Amniotic stem cell (primary cell): ENCODE results near the gene MAN2B1.
"Not testable (repeated sequence)": the region's sequence is repeated elsewhere in the genome, so short reads cannot be mapped to it uniquely, and the experiment has no call there.

Experiments
- DNase-seq: peaks from one replicate; lab custom pipeline; 2025; lab: John Stamatoyannopoulos, UW

The MAN2B1 gene

DNA sequence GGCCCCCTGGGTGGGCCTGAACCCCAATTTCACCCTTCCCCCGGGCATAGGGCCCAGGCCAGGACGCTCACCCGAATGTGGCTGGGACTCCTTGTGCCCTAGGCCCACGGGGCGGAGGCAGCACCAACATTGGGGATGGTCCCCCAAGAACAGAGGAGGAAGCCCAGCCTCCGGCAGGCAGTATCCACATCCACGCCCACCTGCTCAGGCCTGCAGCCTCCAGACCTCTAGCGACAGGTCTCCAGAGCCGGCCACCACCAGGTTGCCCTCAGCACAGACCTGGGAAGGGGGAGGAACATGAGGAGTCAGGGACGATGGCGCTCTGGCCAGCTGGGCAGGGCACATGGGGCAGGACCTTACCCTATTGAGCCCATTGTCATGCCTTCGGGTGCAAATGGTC, 22.5 kb upstream of the MAN2B1 start:
- no peak for DNase-seq

DNA sequence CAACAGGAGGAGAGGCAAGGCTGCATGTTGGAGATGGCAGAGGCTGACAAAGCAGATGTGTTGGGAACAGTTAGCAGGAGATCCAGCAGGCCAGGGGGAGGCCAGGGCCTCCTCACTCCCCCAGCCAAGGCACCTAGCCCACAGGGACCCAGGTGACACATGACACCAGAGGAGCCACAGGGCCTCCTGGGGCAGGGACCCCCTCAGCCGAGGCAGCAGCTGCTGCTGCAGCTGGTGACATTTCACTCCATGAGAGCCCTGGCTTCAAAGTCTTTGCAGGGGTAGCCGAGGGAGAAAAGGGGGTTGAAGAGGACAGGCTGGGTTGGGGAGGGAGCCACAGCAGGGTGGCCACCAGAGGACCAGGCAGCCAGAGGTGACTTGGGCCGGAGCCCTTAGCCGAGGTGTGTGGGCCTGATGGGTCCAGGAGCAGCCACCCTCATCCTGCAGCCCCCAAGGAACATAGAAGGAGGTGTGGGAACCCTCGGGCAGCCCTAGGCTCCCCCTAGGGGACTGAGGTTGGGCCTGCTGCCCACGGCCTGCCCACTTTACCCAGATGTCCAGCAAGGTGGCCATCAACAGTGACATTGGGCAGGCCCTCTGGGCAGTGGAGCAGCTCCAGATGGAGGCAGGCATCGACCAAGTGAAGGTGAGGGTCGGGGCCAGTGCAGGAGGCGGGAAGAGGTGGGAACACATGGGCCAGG, 21.1 kb upstream of the MAN2B1 start, which contains the start of gene GNG14:
Gene GNG14, plus strand, starts transcription at position 503 of the 701 bp plus-strand sequence. Its CDS starts 51 bp downstream, at position 554.
- DNase-seq, result no peak

DNA sequence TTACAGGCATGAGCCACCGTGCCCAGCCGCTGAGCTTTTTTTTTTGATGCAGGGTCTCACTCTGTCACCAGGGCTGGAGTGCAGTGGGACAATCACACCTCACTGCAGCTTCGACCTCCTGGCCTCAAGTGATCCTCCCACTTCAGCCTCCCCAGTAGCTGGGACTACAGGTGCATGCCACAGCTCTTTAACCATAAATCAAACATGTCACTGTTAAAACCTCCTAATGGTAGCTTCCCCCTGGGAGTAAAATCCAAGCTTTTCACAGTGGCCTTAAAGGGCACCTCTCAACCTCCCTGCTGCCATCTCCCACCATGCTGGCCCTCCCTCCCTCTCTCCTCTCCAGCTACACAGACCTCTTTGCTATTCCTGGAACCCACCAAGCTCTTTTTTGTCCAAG, 19.3 kb upstream of the MAN2B1 start:
- DNase-seq, result no peak

DNA sequence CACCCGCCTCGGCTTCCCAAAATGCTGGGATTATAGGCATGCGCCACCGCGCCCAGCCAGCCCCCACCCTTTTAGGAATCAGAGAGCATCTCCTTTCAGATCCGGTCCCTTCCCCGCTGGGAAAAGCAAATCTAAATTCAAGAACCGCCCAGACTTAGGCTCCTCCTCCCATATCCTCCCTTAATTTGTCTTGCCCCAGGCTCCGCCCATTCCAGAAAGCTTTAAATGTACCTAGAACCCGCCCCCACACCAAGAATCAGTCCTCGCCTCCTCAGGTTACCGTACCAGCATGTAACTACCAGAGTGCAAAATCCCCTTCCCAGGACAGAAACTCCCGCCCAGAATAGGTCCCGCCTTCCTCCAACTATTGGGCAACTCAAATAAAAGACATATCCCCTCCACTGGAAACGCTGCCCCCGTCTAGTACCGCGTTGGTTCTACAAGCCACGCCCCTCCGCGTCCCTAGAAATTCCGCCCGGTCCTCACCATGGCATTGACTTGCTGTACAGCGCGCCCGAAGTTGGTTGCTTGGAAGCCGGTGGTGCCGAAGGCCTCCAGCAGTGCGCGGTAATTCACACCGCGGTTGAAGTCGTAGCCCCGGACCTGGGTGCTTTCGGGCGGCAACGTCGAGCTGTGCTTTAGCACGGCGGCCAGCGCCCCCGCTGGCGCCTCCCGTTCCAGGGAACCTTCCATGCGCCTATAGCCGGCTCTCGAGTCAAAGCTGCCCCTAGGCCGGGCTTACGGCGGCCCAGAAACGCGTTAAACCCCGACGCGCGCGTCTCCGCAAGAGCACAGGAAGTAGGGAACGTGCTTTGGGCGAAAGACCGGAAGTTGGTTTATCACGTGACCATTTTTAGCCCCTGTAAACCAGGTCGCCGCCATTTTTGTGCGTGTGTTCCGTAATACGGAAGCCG, 14.8 kb upstream of the MAN2B1 start, which contains the start of gene DHPS:
Gene DHPS, minus strand, starts transcription at position 807 of the 914 bp plus-strand sequence. Its CDS starts 114 bp downstream, at position 693.
- peak; percentile 98 for DNase-seq

DNA sequence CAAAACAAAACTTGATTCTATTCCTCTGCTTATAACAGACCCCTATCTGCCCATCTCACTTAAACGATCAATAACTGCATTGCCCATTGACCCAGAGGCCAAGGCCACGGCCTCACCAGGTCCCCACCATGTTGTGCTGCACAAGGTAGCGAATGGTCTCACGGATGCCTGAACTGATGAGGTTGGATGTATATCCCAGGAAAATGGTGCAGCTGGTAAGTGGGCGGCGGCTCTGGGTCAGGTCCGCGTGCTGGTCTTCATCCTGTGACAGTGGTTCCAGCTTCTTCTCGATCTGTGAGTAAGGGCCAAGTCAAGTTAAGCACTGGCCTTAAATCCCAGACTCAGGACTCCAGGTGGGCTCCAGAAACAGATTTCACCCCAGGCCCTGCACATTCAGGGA, 13.5 kb upstream of the MAN2B1 start:
- DNase-seq, result no peak

DNA sequence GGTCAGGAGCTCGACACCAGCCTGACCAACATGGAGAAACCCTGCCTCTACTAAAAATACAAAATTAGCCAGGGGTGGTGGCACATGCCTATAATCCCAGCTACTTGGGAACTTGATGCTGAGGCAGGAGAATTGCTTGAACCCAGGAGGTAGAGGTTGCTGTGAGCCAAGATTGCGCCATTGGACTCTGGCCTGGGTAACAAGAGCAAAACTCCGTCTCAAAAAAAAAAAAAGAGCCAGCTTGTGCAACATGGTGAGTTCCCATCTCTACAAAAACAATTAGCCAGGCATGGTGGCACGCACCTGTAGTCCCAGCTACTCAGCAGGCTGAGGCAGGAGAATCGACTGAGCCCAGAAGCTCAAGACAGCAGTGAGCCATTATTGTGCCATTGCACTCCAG, 11.5 kb upstream of the MAN2B1 start:
- not testable (repeated sequence) for DNase-seq

DNA sequence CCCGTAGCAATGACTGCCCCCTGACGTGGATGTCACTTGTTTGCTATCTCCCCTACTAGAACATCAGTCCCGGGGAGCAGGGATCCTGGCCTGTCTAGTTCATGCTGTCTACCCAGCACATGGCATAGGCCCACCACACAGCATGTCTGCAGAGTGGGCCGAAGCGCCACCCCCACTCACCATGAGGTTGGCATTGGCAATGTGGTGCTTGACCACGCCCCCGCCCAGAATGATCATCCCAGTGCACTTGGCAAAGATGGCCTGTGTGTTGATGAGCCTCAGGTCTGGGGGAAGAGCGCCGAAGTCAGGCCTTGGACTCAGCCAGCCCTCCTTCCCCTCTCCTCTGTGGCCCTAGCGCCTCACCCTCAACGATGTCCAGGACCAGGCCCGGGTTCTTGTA, 10.4 kb upstream of the MAN2B1 start:
- no peak for DNase-seq

DNA sequence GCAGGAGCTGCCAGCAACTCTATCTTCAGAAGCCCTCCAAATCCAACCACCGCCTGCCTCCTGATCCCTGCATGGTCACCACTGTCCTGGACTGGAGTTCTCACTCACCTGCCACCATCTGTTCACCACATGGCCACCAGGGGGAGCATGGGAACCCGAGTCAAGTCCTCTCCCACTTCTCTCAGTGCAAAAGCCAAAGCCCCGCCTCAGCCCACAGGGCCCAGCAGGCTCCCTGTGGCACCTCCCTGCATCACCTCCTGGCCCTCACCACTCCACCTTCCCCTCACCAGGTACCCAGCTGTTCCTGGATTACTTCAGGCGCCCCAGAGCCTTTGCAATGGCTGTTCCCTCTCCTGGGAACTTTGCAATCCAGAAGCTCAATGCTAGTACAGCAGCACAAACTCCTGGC, 9.8 kb upstream of the MAN2B1 start:
- peak; percentile 51 for DNase-seq

DNA sequence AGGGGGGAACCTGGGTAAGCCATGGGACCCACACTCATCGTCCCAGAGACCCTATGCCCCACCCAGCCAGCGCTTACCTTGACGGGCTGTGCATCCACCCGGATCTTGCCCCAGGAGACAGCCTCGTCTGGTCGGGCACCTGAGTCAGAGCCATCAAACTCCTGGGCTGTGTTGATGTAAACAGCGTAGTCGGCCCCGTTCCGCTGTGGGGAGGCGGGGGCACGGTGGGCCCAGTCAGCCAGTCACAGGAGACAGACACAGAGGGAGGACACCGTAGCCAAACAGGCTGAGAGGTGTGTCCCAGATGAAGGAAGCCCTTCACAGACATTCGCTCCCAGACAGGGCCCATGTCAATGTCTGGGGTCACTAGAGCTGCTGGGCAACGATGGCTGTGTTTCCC, 9.4 kb upstream of the MAN2B1 start:
- DNase-seq, result no peak

DNA sequence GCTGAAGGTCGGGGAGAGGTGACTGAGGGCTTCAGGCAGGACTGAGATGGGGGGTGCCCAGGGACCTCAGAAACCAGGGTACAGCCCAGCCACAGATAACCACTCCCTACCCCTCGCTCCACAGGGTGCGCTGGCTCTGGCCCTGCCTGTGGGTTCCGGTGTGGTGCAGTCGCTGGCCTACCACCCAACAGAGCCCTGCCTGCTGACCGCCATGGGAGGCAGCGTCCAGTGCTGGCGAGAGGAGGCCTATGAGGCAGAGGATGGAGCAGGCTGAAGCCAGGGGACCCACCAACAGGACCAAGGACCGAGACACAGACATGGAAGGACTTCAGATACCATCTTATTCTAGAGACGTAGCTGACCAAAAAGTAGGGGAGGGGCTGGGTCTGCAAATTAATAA, 8.9 kb upstream of the MAN2B1 start:
- DNase-seq, result no peak

DNA sequence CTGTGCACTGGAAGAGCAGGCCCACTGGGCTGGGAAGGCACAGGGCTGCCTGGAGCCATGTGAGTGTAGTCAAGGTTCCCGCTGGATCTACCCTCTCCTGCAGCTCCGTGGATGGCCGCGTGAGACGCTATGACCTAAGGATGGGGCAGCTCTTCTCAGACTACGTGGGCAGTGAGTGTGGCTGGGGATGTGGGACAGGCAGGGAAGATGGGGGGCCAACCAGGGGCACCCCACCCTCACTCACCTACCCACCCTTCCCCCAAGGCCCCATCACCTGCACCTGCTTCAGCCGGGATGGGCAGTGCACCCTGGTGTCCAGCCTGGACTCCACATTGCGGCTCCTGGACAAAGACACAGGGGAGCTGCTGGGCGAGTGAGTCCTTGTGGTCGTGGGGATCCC, 6.2 kb upstream of the MAN2B1 start:
- no peak for DNase-seq

DNA sequence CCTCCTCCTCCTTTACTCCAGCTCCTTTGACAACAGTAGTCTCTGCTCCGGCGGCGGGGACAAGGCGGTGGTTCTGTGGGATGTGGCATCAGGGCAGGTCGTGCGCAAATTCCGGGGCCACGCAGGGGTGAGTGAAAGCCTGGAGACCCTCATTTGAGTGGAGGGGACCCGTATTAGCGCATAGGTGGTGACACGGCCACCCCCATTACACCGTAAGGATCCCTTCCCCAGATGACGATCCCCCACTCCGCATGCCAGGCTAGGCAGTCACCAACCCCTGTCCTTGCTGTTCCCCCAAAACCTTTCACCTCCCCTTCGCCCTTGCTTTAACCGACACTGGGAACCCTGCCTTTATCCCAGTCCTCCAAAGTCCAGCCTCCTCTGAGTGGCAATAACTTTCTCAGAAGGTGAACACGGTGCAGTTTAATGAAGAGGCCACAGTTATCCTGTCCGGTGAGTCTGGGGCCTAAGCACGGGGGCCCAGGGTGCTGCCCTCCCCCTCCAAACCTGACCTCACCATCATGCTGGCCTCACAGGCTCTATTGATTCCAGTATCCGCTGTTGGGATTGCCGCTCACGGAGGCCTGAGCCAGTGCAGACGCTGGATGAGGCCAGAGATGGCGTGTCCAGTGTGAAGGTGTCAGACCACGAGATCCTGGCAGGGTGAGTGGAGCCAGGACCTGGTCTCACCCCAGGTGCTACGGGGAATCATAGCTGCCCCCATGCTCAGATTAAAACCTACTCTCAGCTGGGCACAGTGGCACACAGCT, 3.8 kb upstream of the MAN2B1 start:
- DNase-seq, result no peak

DNA sequence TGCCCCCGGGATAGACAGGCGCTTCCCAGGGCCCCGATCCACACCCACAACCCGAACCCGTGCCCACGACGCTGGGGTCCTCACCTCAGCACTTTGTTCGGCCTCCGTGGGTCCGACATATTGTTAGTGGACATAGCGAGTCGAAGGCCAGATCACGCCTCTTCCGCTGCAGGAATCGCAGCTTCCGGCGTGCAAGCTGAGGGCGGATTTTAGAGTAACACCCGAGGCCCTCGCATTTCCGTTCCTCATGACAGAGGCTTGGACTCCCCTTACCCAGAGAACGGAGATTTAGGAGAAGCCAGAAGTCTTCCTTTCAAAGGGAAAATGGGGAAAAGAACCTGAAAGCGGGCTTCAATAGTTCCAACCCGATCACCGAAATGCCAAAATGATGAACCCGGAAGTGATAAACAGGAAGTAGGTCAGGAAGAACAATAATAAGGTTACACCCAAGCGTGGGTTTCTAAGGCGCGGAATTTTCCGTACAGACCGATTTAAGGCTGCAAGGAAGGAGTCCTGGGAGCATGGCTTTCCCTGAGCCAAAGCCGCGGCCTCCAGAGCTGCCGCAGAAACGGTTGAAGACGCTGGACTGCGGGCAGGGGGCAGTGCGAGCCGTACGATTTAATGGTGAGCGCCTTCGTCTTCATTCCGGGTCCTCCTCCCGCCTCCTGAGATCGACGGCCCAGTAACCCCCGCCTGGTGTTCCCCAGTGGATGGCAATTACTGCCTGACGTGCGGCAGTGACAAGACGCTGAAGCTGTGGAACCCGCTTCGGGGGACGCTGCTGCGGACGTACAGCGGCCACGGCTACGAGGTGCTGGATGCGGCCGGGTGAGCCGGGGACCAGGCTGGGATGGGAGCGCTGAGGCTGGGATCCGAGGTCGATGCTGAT, 3.0 kb upstream of the MAN2B1 start:
- peak; percentile 76 for DNase-seq

DNA sequence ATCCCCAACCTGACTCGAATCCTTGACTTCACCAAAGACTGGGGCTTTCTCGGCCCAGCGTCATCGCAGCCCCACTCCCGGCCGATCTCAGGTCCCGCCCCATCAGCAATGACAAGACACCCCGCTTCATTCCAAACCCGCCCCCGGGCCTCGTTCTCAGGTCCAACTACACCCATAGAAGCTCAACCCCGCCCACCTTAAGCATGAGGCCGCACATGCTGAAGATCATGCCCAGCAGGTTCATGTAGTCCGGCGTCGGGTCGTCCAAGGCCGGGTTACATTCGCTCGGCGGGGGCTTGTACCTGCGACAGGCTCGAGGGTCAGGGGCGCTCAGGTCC, 2.4 kb upstream of the MAN2B1 start:
- DNase-seq, result peak; percentile 40

DNA sequence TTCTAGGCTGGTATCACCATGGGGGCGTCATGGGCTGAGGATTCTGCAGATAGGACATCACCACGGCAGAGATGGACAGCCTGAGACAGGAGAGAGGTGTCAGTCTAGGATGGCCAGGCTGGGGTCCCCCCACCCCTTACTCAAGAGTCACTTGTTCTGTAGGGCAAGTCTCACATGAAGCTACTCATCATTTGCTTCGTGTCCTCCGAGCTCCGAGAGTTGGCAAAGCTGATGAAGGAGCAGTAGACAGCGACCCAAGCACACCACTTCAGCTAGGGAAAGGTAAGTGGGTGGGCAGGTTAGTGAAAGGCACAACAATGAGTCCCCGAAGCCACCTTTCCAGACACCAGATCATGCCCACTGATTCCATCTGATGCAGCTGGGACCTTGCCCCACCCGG, 1.8 kb upstream of the MAN2B1 start:
- no peak for DNase-seq

DNA sequence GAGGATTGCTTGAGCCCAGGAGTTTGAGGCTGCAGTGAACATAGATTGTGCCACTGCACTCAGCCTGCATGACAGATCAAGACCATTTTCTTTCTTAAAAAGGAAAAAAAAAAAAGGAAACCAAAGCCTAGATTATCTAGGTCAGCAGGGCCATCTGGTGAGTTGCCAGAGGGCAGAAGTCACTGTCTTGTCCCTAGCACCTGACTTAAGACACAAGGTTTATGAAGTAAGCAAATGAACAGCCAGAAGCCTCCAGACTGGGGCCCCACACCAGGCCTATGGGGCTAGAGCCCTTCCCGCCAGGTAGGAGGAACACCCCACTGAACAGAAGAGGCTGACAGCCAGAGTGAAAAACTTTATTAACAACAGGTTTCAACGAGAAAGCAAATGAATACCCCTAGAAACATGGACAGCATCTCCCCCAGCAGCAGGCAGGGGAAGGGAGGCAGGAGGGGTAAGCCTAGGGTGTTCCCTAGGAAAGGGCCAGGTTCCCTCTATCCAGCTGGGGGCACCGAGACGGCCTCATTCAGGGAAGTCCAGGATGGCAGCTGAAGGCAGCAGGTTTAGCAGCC, 1.3 kb upstream of the MAN2B1 start:
- no peak for DNase-seq

DNA sequence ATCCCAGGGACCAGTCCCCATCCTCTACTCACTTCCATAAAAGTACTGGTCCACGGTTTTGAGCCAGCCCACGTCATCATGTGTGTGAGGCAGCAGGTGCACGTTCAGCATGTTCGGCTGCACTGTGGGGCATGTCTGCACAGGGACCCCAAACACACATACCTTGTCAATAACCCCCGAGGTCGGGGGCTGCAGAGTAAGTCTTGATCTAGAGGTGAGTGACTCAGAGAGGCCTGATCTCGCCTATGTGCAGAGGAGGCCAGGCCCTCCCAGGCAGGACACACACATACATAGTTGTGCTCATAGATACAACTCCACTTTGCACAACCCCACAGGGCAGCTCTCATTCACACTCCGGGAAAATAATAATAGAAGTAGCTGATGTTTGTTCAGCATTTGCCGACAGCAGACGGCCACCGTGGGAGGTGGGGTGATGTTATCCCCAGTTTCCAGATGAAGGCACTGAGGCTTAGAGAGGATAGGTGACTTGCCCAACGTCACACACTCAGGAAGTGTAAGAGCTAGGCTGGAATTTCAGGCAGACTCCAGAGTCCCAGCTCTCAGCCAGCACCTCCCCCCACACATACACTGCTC, 774 bp downstream of the MAN2B1 start:
- no peak for DNase-seq

DNA sequence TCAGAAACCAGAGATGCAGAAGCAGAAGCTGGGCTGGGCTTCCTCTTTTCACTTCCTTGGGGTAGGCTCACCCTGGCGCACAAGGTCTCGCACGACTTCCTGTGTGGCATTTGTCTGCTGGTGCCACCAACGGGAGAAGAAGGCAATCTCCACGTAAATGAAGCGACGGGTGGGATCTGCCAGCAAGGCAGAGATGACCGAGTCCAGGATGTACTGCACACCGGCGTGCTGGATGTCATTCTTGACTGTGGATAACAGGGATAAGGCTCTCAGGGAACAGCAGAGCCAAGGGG, 1.3 kb downstream of the MAN2B1 start:
- DNase-seq, result no peak

DNA sequence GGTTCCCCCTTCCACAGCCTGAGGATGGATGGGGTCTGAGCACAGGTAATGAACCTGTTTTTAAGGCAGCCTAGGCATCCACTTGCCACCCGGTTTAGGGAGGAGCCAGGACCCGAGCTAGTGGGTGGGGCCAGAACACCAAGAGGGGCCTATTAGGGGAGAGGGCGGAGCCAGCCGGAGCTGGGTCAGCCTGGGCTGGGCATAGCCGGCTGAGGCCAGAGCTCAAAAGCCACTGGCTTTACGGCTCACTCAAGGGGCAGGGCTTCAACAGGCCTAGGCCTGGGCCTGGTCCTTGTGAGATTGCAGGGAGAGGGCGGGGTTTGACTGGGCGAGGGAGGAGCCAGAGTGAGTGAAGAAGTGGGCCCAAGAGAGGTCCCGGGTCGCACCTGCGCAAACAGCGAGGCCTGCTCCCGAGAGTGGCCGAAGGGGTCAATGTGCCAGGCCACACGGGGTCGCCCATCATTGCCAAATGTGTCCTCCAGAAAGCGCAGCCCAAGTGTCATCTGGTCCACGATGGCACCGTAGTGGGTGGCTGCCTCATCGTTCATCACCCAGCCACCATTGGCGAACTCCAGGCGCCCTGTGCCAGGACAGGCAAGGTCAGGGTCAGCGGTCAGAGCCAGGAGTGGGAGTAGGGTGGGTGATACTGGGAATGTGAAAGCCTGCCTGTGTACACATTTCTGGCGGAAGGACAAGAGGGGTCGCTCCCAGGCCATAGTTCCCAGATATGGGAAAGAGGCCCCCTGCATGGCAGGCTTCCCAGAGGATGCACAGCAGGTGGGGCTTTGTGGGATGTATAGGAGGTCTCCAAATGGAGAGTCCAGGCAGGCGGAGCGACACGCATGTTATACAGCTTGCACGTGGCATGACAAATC, 1.9 kb downstream of the MAN2B1 start:
- DNase-seq, result no peak

DNA sequence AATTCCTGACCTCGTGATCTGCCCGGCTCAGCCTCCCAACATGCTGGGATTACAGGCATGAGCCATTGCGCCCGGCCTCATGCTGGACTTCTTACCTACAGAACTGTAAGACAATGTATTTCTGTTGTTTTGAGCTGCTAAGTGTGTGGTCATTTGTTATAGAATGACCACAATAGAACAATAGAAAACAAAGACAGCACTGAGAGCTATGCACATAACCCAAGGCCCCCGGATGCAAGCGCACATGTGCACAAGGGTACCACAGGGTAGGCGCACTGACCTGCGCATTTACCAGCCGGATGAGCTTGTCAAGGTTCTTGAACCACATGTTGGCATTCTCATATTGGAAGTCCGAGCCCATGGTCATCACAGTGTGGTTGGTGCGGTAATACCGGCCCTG, 5.6 kb downstream of the MAN2B1 start:
- DNase-seq, result no peak
